ENCODE results near the gene RABGAP1L.

The RABGAP1L gene

DNA sequence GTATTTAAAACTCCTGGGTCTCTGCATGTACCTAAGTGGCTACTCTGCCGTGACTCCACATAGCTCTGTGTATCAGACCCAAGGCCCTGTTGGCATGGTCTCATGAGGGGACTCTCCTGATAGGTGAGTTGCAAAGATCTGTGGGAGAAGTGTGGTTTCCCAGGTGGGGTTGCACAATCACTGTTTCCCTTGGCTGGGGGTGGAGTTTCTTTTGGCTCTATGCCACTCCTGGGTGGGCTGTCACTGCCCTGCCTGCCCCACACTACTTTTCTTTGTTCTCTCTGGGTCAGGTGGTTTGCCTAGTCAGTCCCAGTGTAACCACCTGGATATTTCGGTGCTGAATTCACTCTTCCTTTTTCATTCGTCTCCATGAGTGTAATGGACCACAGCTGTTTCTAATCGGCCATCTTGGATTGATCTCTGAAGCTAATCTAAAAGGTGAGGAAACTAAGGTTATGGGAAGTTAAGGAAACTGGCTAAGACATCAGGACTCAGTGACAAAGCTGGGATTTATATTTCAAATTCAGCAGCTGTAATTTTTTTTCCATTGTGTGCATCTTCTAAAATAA, 743.3 kb downstream of the RABGAP1L start:
- no peak for DNase-seq

DNA sequence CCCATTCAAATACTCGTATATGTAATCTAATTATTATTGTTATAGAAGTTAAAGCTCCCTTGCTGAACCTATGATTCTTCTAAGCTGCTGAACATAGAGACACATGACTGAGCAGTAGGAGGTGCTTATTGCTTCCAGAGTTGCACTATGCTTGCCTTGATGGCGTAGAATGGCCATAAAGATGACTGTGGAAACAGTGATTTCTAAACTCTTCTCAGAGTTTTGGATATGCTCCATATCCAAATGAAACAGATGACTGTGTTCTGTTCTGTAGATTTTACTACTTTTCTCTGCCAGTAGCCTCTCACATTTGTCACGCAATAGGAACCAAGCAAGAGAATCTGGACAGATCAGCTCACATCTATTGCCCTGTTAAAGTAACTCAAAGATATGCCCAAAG, 752.3 kb downstream of the RABGAP1L start:
- no peak for DNase-seq

DNA sequence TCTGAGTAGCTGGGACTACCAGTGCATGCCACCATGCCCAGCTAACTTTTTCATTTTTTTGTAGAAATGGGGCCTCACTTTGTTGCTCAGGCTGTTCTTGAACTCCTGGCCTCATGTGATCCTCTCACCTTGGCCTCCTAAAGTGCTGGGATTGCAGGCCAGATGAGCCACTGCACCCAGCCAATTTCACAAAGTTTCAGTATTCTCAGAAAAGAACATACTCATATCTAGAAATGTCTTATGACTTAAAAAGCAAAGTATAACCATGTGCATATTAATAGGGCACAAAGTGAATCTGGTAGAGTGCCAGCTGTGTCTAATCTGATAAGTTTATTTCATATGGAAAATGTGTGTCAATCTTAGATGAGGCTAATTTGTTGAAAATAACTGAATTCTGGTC, 752.9 kb downstream of the RABGAP1L start:
- DNase-seq = no peak

DNA sequence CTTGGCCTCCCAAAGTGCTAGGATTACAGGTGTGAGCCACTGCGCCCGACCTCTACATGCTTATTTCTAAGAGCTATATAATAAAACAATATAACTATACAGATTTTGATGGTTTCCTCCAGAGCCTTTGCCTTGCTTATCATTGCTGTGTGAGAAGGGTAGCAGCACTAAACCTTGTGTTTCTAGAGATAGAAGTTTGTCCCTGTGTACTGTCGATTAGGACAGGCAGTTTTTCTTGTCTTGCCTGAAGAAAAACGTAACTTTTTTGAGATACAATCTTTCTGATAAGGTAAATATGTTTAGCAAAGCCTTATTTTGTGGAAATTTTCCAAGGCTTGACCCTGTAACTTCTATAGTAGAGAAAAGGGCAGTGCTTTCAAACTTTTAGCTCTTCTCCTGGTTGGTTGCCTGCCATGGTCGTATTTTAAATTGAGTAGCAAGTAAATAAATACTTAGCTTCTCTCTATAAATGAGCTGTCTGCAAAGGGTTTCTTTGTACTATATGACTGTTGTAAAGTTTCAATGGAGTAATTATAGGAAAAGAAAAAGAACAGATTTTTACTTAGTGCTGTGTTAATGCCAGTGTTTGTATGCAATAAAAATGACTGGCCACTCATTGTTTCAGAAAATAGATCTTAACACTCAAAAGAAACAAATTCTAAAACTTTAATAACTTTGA, 754.0 kb downstream of the RABGAP1L start:
- DNase-seq = no peak

- no peak for DNase-seq
These were observed 755.7 kb downstream of the RABGAP1L start for GRCh38 chr1:174914991-174915390.

- DNase-seq = no peak
These were observed 757.5 kb downstream of the RABGAP1L start for GRCh38 chr1:174916846-174917245.

- no peak for DNase-seq
These were observed 760.8 kb downstream of the RABGAP1L start for GRCh38 chr1:174920093-174920492.

DNA sequence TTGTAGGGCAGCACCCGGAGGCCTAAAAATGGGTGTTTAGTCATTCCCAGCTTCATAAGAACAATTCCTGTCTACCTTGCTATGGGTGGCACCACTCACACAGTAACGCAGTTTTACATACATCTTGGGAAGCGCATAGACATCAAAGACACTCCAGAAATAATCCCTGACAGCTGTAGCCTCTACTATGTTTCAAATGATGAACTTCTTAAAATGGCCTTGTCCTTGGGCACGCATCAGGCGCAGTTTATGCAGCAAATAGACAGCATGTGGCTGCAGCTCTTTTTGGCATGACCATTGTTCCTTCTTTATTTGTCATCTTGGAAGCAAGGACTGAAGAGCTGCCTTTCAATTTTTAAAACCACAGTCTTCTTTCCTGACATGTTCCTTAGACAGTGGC, 762.8 kb downstream of the RABGAP1L start:
- DNase-seq = no peak

DNA sequence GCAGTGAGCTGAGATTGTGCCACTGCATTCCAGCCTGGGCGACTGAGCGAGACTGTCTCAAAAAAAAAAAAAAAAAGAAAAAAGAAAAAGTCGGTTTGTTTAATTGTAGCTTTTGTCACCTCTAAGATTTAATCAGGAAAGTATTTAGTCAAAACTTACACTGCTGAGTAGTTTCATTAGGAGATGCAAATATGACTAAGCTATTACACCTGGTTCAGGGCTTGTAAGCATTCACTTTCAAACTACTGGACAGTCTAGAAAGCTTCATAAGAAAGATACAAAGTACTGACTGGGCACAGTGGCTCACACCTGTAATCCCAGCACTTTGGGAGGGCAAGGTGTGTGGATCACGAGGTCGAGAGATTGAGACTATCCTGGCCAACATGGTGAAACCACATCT, 764.5 kb downstream of the RABGAP1L start:
- DNase-seq = no peak

- DNase-seq = no peak
These were observed 769.2 kb downstream of the RABGAP1L start for GRCh38 chr1:174928541-174928940.

DNA sequence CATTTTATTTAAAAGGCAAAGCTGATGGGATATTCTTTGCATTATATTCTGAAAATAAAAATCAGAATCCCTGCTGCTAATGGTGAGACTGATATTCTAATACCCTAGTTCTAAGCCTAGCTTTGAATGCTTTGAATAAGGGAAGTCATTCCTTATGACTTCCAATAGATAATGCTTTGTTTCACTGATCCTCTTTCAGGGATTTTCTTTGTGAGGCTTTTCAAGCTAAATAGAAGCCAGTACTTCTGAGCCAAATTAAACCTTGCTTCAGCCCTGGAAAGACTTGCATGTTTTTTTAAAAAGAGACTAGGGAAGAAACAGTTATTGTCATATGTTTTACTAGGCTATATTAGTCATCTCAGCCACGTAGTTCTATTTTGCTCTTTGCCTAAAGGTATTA, 771.9 kb downstream of the RABGAP1L start:
- no peak for DNase-seq

- DNase-seq = no peak
These were observed 773.3 kb downstream of the RABGAP1L start for GRCh38 chr1:174932587-174932986.

DNA sequence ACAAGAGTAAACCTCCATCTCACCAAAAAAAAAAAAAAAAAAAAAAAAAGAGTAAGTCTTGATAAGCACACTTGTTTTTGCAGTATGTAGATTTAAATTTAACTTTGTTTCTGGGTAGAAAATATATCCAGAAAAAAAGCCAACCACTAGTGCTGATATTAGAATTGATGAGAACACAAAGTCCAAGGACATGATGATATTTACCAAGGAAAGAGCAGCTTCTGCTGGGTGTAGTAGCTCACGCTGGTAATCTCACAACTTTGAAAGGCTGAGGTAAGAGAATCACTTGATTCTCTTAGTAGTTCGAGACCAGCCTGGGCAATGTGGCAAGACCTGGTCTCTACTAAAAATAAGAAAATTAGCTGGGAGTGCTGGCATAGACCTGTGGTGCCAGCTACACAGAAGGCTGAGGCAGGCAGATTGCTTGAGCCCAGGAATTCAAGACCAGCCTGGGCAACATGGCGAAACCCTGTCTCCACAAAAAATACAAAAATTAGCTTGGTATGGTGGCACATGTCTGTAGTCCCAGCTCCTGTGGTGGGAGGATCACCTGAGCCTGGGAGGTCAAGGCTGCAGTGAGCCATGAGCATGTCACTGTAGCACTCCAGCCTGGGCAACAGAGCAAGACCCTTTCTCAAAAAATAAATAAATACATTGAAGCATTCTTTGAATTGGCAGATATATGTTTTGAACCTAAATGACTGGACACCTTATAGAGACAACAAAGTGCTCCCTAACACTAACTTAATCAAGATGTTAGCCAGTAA, 776.8 kb downstream of the RABGAP1L start:
- DNase-seq = no peak

DNA sequence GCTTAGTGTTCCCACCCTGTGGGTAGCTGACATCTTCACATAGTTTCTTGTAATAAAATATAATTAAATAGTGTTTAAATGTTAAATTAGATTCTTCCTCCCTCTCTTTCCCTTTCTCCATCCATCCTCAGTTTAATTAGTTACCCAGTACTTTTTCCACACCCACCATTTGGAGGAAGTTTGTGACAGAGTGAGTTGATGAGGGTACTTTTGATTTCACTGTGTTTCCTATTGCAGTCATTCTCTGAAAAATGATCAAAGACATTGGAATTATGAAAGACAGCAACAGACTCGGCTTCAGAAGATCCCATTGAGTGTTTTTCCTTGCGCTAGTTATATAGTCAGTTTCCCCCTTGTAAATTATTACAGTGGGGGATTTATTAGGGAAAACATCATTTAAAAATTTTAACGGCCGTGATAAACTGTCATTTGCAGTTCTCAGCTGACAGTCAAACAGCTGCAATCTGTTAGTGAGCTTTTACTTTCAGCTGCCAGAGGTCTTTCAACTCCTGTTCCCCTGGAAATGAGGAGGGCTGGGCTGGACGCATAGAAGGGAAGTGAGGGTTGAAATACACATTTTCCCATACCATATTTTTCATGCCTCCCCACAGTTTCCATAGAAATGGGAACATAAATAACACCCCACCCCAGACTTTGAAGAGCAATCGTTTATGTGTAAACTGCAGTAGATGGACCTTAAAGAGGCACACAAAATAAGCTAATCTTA, 779.1 kb downstream of the RABGAP1L start:
- peak; percentile 66 for DNase-seq

GRCh38 chr1:174939775-174940545, 780.6 kb downstream of the RABGAP1L start:
- DNase-seq = no peak

- no peak for DNase-seq
These were observed 781.4 kb downstream of the RABGAP1L start for GRCh38 chr1:174940646-174941175.

- peak; percentile 27 for DNase-seq
These were observed 783.4 kb downstream of the RABGAP1L start for GRCh38 chr1:174942547-174943255.

DNA sequence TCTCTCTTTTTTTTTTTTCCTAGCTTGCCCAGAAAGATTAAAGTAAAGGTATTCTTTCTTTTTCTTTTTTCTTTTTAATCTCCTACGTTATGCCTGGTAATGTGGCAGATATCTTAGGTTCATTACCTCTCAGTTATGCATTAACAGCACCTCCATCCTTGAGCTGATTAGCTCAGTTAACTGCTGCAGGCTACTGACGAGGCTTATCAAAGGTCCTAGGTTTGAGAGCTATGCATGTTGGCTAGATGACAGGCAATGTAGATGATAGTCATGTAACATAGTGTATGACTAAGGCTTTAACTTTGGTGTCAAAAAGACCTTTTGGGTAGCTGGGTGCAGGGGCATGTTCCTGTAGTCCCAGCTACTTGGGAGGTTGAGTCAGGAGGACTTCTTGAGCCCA, 786.7 kb downstream of the RABGAP1L start:
- DNase-seq = no peak

GRCh38 chr1:174949061-174949460, 789.7 kb downstream of the RABGAP1L start:
- DNase-seq = no peak

DNA sequence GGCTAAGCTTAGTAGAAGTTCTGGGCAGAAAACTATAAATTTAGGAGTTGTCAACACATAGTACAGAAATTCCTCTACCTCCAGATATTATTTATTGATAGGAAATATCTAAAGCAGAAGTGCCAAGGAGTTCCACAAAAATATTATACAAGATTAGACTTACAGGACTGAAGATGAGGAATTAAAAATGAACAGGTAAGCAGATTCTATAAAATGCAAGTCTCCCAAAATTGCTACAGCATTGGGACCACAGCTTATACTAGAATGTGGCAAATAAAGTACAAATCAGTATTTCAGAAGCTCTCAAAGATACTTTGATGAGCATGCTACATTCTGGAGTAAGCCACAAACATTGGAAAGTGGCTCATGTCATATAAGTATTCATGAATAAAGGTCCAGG, 790.3 kb downstream of the RABGAP1L start:
- DNase-seq = no peak

- no peak for DNase-seq
These were observed 794.2 kb downstream of the RABGAP1L start for GRCh38 chr1:174953285-174954072.
